B cell (primary cell): Measurements from ENCODE around the gene ALOX15B.

ENCODE experiments used
- CTCF ChIP-seq: fragments of 200-600 bp; IDR thresholded peaks from one replicate; pipeline ENCODE4 v1.8.0; 2022; ENCODE audit warnings: antibody characterized with exemption, mild to moderate bottlenecking
- EZH2 ChIP-seq: IDR thresholded peaks from 2 replicates; pipeline ENCODE4 v1.6.1; 2012; ENCODE audit warnings: borderline replicate concordance, low read depth, mild to moderate bottlenecking, moderate library complexity, low read length; ENCODE audit not compliant: insufficient read depth, poor library complexity, severe bottlenecking

GRCh38 chr17:8044819-8045810 lies 6.3 kb downstream of the ALOX15B start:
- TF ChIP-seq CTCF = no peak
- no peak for TF ChIP-seq EZH2
